Subcutaneous adipose tissue (tissue), 4 donors: ENCODE measurements around the gene SNX32. TPM values are rescaled to one million over a fixed set of nuclear protein-coding genes. Genes with fewer than 3 reads are reported as not detected.

Experiments
- total RNA-seq, 4 donors: library from RNA; depleted of rRNA; stranded (reverse); fragments of >200 nt; gene quantifications; one replicate each; pipeline ENCODE4 v1.1.0, GENCODE V29; 2016
- TF ChIP-seq, protein P1 (sequence below): fragments of 450-650 bp; IDR thresholded peaks from one replicate; pipeline ENCODE4 v1.5.1; 2016; ENCODE audit warnings: low read depth, mild to moderate bottlenecking, control low read depth, antibody characterized with exemption, moderate library complexity

The SNX32 gene
- total RNA-seq, 4 donors from 2014 or later, result 0.85 TPM; not detected in 3

DNA sequence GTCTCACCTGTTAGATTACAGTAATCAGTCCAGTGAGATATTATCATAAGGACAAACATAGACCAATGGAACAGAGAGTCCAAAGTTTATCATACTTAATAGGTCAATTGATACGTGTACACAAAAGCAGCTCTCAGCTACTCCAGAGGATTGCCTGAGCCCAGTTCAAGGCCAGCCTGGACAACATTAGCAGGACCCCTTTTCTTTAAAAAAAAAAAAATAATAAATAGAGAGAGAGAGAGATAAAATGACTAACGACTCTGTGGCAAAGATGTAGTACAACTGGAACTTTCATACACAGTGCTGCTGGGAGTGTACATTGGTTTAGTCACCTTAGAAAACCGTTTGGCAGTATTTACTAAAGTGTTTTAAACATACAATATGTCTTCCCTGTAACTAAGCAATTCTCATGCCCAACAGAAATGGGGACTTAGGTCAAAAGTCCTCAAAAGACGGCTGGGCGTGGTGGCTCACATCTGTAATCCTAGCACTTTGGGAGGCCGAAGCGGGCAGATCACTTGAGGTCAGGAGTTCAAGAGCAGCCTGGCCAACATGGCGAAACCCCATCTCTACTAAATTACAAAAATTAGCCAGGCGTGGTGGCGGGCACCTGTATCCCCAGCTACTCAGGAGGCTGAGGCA lies 10.6 kb downstream of the SNX32 start:
- TF ChIP-seq, protein P1, sequence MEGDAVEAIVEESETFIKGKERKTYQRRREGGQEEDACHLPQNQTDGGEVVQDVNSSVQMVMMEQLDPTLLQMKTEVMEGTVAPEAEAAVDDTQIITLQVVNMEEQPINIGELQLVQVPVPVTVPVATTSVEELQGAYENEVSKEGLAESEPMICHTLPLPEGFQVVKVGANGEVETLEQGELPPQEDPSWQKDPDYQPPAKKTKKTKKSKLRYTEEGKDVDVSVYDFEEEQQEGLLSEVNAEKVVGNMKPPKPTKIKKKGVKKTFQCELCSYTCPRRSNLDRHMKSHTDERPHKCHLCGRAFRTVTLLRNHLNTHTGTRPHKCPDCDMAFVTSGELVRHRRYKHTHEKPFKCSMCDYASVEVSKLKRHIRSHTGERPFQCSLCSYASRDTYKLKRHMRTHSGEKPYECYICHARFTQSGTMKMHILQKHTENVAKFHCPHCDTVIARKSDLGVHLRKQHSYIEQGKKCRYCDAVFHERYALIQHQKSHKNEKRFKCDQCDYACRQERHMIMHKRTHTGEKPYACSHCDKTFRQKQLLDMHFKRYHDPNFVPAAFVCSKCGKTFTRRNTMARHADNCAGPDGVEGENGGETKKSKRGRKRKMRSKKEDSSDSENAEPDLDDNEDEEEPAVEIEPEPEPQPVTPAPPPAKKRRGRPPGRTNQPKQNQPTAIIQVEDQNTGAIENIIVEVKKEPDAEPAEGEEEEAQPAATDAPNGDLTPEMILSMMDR, result no peak

DNA sequence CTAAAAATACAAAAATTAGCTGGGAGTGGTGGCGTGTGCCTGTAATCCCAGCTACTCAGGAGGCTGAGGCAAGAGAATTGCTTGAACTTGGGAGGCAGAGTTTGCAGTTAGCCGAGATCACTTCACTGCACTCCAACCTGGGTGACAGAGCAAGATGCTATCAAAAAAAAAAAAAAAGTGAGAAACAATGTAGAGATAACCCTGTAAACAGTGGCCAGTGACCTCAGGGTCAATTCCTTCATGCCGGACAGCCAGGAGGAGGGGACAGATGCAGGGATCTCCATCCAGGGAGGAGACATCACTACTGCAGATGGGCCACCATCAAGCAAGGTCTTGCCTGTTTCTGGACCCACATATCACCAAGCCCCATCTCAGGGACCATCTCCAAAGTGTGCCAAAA lies 14.0 kb downstream of the SNX32 start:
- TF ChIP-seq, protein P1, result no peak

DNA sequence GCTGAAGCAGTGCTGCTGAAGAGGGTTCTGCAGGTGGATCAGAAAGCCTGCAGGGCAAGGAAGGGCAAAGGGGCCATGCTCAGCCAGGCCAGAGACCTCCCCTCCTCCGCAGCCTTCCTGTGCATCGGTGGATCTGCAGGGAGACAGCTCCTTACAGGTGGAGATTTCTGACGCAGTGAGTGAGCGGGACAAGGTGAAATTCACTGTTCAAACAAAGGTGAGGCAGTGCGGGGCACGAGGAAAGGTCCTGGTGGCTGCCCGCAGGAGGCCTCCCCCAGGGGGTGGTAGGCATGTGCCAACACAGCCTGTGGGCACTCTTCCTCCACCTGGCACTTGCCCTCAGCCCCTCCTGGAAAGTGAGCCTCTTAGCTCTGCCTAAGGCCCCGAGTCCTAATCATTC lies 15.6 kb downstream of the SNX32 start:
- TF ChIP-seq, protein P1, result no peak

DNA sequence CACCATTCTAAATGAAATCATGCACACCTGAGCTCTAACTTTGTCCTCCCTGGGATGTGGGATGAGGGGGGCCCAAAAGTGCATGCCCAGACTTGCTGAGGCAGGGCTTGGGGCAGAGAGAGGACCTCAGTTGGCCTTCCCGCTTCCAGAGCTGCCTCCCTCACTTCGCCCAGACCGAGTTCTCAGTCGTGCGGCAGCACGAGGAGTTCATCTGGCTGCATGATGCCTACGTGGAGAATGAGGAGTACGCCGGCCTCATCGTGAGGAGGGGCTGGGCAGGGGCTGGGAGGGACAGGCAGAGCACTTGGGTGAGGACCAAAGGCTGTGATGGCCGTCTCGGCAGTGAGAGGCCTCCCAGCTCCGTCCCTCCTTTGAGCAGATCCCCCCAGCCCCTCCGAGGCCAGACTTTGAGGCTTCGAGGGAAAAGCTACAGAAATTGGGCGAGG lies 16.0 kb downstream of the SNX32 start:
- TF ChIP-seq, protein P1, result no peak

GRCh38 chr11:65850217-65851082 lies 16.7 kb downstream of the SNX32 start:
- TF ChIP-seq, protein P1, result no peak

DNA sequence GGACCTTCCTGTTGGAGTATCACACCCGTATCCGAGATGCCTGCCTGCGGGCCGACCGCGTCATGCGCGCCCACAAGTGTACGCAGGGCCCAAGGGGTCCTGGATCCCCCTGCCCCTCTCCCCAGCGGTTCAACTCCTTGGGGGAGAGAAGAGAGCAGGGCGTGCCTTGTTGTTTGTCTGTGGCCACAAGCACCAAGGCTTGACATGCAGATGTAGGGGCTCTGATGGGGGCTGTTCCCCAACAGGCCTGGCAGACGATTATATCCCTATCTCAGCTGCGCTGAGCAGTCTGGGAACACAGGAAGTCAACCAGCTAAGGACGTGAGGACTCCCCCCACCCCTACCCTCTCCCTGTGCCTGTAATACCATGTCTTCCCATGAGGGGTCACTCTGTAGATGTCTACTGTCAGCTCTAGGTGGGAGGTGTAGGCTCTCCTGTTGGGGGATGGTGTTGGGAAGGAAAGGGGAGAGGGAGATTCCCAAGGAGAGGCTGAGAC lies 17.4 kb downstream of the SNX32 start:
- TF ChIP-seq, protein P1, result no peak
